OCI-LY3 (cell line): ENCODE results near the gene P3H1.

Experiments used
- H2AFZ ChIP-seq: fragments of 200-600, 300-600 bp; shearing (Covaris generic); 2 replicates; pipeline ENCODE4 v1.6.0; 2014; ENCODE audit warnings: antibody characterized with exemption, low read depth, low read length
- H3K27ac ChIP-seq: fragments of 200-600, 300-600 bp; sonication (generic); 2 replicates; pipeline ENCODE4 v1.5.1; 2014; ENCODE audit warnings: mild to moderate bottlenecking, low read length, moderate library complexity, mixed read lengths
- H3K27me3 ChIP-seq: fragments of 200-600, 300-600 bp; sonication (generic); 2 replicates; pipeline ENCODE4 v1.6.1; 2014; ENCODE audit warnings: low read depth, low read length, mixed read lengths
- H3K36me3 ChIP-seq: fragments of 200-600, 300-600 bp; sonication (generic); replicated peaks from 2 replicates; pipeline ENCODE3; 2014; ENCODE audit warnings: low read depth, low read length, mixed read lengths
- H3K4me1 ChIP-seq: fragments of 300-600, 200-600 bp; sonication (generic); 2 replicates; pipeline ENCODE4 v1.6.1; 2014; ENCODE audit warnings: low read length, mixed read lengths
- H3K4me2 ChIP-seq: fragments of 200-600, 300-600 bp; sonication (generic); 2 replicates; pipeline ENCODE4 v1.6.1; 2014; ENCODE audit warnings: low read length, mixed read lengths
- H3K4me3 ChIP-seq: fragments of 300-600, 200-600 bp; sonication (generic); 2 replicates; pipeline ENCODE4 v1.5.1; 2014; ENCODE audit warnings: antibody characterized with exemption, mild to moderate bottlenecking, low read length, moderate library complexity
- H3K79me2 ChIP-seq: fragments of 300-600, 200-600 bp; shearing (Covaris generic); 2 replicates; pipeline ENCODE4 v1.6.1; 2014; ENCODE audit warnings: mild to moderate bottlenecking, low read length, mixed read lengths
- H3K9ac ChIP-seq: fragments of 300-600, 200-600 bp; shearing (Covaris generic); 2 replicates; pipeline ENCODE4 v1.6.0; 2014; ENCODE audit warnings: mild to moderate bottlenecking, low read length, moderate library complexity
- H3K9me3 ChIP-seq: fragments of 200-600, 300-600 bp; shearing (Covaris generic); 2 replicates; pipeline ENCODE4 v1.6.1; 2014; ENCODE audit warnings: low read length, mixed read lengths; ENCODE audit not compliant: insufficient read depth
- H4K20me1 ChIP-seq: fragments of 200-600, 300-600 bp; sonication (generic); 2 replicates; pipeline ENCODE4 v1.6.1; 2016; ENCODE audit warnings: low read length, mixed read lengths; ENCODE audit not compliant: insufficient read depth
- EZH2phosphoT487 ChIP-seq: fragments of 200-600 bp; shearing (Covaris generic); IDR thresholded peaks from 2 replicates; pipeline ENCODE4 v1.6.1; 2018; ENCODE audit warnings: antibody characterized with exemption, mixed run types, low read depth
- TF ChIP-seq, protein P1 (sequence below): fragments of 200-600, 300-600 bp; sonication (generic); IDR thresholded peaks from 2 replicates; pipeline ENCODE4 v1.5.1; 2014; ENCODE audit warnings: antibody characterized with exemption, low read length, low read depth

Gene P3H1

DNA sequence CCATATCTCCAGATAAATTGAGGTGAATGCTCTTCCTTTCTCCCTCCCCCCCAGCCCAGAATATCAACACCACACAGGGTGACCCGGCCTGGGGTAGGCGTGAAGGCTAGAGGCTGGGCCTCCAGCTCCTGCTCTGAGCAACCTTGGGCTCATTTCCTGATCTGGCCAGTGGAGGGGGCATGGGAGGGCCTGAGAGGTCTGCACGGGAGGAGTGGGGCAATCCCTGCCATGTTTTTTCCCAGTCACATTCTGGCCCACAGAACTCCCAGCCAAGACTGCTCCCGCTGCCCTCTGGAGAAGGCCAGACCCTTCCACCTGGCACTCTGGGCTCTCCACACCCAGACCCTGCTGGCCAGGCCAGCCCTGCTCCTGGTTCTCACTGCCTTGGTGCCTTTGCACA lies 30.7 kb downstream of the P3H1 start:
- H3K36me3 ChIP-seq, result no peaks in the 10 kb centered on the region
- H3K27ac ChIP-seq, result no peak overlapping the region
- peaks cover 11% of the 10 kb centered on the region for H3K4me1 ChIP-seq
- H3K9me3 ChIP-seq, result no peaks in the 10 kb centered on the region
- no peaks in the 10 kb centered on the region for H4K20me1 ChIP-seq
- TF ChIP-seq EZH2phosphoT487, result no peak
- TF ChIP-seq, protein P1, sequence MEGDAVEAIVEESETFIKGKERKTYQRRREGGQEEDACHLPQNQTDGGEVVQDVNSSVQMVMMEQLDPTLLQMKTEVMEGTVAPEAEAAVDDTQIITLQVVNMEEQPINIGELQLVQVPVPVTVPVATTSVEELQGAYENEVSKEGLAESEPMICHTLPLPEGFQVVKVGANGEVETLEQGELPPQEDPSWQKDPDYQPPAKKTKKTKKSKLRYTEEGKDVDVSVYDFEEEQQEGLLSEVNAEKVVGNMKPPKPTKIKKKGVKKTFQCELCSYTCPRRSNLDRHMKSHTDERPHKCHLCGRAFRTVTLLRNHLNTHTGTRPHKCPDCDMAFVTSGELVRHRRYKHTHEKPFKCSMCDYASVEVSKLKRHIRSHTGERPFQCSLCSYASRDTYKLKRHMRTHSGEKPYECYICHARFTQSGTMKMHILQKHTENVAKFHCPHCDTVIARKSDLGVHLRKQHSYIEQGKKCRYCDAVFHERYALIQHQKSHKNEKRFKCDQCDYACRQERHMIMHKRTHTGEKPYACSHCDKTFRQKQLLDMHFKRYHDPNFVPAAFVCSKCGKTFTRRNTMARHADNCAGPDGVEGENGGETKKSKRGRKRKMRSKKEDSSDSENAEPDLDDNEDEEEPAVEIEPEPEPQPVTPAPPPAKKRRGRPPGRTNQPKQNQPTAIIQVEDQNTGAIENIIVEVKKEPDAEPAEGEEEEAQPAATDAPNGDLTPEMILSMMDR, result no peak
- no peak overlapping the region for H3K4me3 ChIP-seq
- H3K4me2 ChIP-seq, result no peak overlapping the region
- H3K27me3 ChIP-seq, result no peaks in the 10 kb centered on the region
- no peak overlapping the region for H3K9ac ChIP-seq
- no peaks in the 10 kb centered on the region for H3K79me2 ChIP-seq
- H2AFZ ChIP-seq, result no peak overlapping the region

DNA sequence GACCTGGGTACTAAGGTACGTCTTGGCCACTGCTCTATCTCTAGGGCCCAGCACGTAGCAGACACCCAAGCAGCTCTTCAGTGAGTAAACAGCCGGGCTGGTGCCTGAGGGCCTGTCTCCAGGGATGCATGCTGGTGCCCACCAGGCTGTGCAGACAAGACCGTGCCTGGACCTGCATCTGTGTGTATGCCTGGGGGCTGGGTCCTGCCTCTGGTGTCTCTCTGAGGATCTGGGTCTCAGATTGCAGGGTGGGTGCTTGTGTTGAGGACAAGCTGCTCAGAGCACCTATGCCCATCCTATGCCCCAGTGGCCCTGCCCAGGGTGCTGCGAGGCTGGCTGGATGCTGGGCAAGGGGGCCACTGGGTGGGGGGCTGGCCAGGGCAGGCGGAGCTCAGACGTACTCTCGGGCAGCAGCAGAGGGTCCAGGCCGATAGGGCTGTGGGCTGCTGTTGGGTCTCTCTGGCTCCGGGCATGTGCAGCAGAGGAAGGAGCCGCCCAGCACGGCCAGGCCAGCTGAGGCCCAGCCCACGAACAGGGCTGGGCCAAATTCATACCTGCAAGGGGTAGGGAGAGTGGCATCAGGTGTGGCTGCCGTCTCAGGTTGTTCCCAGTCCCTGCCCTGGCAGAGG lies 31.2 kb downstream of the P3H1 start:
- no peaks in the 10 kb centered on the region for H3K27me3 ChIP-seq
- no peak overlapping the region for H2AFZ ChIP-seq
- H3K9me3 ChIP-seq, result no peaks in the 10 kb centered on the region
- H4K20me1 ChIP-seq, result no peaks in the 10 kb centered on the region
- no peaks in the 10 kb centered on the region for H3K79me2 ChIP-seq
- peaks cover 16% of the 10 kb centered on the region for H3K4me1 ChIP-seq
- H3K9ac ChIP-seq, result no peak overlapping the region
- H3K4me2 ChIP-seq, result no peak overlapping the region
- H3K27ac ChIP-seq, result no peak overlapping the region
- no peak overlapping the region for H3K4me3 ChIP-seq
- no peaks in the 10 kb centered on the region for H3K36me3 ChIP-seq
- no peak for TF ChIP-seq EZH2phosphoT487
- TF ChIP-seq, protein P1, result no peak

DNA sequence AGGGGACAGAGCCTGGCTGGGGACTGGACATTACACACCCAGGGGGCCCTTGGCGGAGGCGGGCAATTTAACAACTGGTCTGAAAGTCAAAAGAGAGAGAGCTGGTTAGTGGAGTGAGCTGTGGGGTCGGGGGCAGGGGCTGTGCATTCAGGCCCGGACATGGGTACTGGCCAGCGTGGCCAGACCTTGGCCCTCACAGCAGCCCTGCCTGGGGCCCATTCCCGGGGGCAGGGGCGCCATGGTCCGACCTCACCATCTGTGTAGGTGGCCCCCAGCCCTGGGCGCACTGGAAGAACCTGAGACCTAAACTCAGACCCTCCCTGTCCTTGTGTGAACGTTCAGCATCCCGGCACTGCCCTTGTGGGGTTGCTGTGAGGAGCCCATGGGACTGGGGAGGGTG lies 31.8 kb downstream of the P3H1 start:
- TF ChIP-seq EZH2phosphoT487, result no peak
- TF ChIP-seq, protein P1, result no peak
- no peak overlapping the region for H3K4me2 ChIP-seq
- H3K4me3 ChIP-seq, result no peak overlapping the region
- H4K20me1 ChIP-seq, result no peaks in the 10 kb centered on the region
- H3K9me3 ChIP-seq, result no peaks in the 10 kb centered on the region
- no peak overlapping the region for H3K9ac ChIP-seq
- no peaks in the 10 kb centered on the region for H3K27me3 ChIP-seq
- peaks cover 16% of the 10 kb centered on the region for H3K4me1 ChIP-seq
- H3K79me2 ChIP-seq, result no peaks in the 10 kb centered on the region
- H3K36me3 ChIP-seq, result no peaks in the 10 kb centered on the region
- no peak overlapping the region for H3K27ac ChIP-seq
- H2AFZ ChIP-seq, result no peak overlapping the region

DNA sequence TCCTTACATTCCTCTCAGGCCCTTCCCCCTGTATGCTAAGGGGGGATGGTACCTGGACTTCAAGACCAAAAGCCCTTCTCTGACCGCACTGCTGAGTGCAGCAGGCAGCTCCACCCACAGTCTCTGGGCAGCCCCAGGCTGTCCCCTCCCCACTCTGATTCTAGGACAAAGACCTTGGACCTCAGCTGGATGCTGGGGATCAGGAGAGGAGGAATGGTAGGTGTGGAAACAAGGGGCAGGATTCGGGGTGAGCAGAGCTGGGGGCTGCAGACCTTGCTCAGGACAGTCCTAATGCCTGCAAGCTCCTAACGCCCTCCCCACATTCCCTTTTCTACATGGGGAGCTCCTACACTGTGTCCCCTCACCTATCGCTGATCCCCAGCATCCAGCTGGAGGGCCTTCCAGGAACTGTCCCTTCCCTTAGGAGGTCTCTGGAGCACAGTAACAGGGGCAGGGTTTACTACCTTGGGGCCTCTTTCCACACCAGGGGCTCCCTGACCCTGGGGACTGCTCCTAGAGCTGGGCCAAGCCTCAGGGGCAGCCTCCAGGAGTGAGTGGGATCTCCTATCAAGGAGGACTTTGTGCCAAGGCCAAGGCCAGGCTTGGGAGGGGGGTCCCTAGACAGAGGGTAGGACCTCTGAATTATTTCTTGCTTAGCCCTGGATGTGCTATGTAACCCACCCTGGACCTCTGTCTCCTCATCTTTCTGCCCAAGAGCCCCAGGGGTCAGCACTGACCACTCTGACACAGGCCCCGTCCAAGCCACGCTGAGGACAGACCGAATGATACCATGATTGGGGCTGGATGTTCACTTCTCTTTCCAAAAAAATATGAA lies 32.4 kb downstream of the P3H1 start:
- no peak overlapping the region for H3K4me2 ChIP-seq
- no peak overlapping the region for H2AFZ ChIP-seq
- no peaks in the 10 kb centered on the region for H4K20me1 ChIP-seq
- H3K27me3 ChIP-seq, result no peaks in the 10 kb centered on the region
- H3K9ac ChIP-seq, result no peak overlapping the region
- TF ChIP-seq, protein P1, result no peak
- TF ChIP-seq EZH2phosphoT487, result no peak
- H3K27ac ChIP-seq, result no peak overlapping the region
- no peaks in the 10 kb centered on the region for H3K79me2 ChIP-seq
- H3K4me1 ChIP-seq, result peaks cover 16% of the 10 kb centered on the region
- H3K36me3 ChIP-seq, result no peaks in the 10 kb centered on the region
- no peaks in the 10 kb centered on the region for H3K9me3 ChIP-seq
- no peak overlapping the region for H3K4me3 ChIP-seq
